GM15510 (cell line): Measurements from ENCODE around the gene ARL14EP.

Experiments used
- POLR2A ChIP-seq: IDR thresholded peaks from 3 replicates; pipeline ENCODE4 v1.6.1; 2011; ENCODE audit warnings: borderline replicate concordance; ENCODE audit not compliant: insufficient read length; ENCODE audit errors: extremely low read depth

Gene ARL14EP

DNA sequence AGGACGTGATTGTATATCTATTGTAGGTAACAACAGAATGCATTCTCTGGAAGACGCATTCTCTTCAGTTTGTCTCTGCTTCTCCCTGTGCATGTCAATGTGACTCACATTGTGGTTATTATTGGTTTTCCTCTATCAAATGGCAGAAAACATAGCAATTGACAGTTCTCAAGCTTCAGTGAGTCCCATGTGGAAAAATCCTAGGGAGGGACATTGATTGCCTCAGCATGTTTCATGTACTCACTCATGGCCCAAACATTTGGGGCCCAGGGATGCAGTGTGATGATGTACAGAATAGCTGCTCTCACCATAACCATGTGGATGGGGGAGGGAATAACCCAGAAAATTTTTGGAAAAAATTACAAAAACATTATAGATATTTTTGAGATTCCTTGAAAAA, 9.3 kb upstream of the ARL14EP start:
- no peak for TF ChIP-seq POLR2A

DNA sequence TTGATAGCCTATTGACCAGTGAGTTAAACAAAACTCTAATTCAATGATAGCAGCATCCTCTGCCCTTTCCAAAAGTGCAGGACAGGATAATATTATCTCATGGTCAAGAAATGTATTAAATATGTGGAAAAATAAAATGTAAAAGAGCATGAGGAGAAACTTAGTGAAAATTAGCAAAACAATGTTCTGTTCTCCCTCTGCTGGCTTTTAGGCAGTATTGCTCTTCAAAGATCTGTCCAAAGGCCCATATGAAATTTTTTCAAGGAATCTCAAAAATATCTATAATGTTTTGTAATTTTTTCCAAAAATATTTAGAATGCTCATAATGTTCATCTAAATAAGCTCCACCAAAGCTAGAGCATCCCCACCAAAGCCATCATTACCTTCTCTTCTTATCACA, 8.3 kb upstream of the ARL14EP start:
- TF ChIP-seq POLR2A, result no peak

DNA sequence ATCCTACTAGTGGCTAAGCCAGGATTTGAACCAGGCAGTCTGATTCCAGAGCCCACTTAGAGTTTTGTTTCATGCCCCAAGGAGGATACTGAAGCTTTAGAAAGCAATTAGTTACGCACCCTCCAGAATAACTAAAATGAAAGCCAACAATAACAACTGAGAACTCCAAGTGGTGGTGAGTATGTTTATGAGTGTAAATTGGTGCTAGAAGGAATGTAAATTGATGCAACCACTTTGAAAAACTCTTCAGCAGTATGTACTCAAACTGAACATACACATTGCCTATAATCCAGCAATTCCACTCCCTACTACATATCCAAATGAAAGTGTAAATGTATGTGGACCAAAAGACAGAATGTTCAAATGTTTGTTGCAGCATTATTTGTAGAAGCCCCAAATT, 6.7 kb upstream of the ARL14EP start:
- TF ChIP-seq POLR2A, result no peak

DNA sequence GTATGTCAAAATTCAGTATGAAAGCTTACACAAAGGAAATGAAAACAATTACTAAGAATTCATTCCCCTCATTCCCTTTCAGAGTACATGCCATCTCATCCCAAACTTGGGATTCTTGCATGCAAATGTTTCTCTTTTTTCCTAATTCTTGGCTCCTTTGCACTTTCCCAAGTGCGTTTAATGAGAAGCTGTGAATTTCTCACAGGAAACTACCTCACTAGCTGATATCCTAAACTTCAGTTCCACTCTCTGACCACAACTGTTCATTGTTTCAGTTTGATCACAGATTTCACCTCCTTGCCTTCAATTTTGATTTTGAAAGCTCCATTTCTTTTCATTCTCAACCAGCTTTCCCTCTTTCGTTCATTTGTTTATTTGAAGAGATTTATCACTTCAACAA, 5.9 kb upstream of the ARL14EP start:
- no peak for TF ChIP-seq POLR2A

DNA sequence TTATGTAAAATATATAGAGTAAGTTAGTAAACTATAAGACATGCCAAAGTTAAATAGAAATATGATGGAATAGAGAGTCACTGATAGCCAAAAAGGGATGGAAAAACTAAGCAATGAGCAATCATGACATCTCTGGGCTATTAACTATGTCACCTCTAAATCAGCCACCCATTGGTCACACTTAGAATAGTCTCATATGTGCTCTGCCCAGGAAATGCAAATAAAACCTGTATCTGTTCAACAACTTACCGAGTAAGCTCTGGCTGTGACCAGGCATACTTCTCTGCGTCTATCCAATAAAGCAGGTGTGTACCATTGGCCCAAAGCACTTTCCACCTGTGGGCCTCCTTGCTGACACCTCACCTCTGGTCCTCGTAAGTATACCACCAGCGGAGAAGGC, 1.6 kb upstream of the ARL14EP start:
- TF ChIP-seq POLR2A, result no peak

DNA sequence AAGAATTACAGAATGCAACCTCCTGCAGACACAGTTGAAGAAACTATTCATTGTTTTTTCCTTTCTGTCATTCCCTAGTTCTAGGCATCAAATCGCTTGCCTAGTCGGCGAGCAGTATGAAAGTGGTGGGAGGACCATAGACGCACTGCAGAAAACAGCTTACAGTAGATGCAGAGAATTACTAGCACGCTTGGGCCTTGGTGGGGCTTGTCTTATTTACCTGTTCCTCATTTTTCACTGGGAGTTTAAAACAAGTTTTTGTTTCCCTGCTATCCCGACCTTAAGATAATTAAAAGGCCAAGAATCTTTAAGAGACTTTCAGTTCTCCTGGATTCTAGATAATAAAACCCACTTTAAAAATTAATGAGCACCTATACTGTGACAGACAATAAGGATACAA, 713 bp upstream of the ARL14EP start:
- TF ChIP-seq POLR2A, result no peak

DNA sequence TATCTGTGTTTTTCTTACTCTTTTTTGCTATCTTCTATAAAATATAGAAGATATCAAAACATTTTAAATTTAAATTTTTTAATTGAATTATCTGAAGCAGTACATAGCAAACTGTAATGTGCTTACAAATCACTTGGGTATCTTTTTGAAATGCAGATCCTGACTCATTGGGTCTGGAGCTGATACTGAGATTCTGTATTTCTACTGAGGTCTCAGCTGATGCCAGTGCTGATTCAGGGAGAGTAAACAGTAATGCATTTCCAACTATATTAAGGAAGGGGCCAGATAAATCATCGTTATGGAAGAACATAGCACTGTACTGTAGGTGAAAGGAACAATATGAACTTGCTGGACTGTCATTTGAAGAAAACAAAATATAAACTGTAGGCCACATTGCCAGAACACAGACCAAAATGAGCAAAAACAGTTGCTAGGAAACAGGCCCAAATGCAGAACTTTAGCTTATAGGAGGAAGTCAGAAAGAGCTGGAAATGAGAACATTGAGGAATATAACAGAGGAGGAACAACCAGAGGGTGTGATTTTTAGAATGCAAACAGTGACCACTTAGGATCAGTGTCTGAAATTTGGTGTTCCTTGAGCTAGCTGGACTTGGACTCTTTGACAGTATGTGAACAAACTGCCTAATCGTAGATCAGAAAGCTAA, 3.3 kb downstream of the ARL14EP start:
- no peak for TF ChIP-seq POLR2A

DNA sequence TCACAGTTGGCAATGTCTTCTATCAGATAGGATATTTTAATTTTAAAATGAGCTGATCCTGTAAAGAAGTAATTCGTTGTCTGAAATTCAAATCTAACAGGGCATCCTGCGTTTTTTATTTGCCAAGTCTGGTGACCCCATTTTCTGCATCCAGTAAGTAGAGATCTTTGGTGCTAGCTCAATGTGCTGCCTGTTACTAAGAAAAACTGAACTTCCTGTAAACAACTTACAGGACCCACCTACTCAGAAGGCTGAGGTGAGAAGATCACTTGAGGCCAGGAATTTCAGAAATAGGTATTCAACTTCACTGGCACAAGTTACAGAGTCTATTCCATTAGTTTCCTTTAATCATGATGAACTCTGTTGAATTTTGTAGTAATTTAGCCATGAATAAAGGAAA, 4.0 kb downstream of the ARL14EP start:
- TF ChIP-seq POLR2A, result no peak

DNA sequence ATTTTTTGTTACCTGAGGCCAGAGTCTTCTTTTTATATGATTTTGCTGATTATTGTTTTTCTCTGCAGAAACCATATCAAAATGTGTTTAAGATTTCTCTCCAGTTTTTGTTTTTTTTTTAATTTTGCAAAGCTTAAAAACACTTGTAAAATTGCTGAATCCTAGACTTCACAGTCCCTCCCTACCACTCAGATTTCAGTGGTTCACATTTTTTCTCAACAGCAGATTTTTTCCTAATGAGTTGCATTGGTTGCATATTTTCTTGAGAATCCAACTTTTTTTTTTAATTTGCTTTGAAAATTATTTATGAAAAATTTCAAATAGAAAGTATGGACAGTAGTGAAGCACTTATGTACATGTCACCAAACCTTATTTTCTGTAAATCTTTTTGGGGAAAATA, 5.8 kb downstream of the ARL14EP start:
- TF ChIP-seq POLR2A, result no peak

DNA sequence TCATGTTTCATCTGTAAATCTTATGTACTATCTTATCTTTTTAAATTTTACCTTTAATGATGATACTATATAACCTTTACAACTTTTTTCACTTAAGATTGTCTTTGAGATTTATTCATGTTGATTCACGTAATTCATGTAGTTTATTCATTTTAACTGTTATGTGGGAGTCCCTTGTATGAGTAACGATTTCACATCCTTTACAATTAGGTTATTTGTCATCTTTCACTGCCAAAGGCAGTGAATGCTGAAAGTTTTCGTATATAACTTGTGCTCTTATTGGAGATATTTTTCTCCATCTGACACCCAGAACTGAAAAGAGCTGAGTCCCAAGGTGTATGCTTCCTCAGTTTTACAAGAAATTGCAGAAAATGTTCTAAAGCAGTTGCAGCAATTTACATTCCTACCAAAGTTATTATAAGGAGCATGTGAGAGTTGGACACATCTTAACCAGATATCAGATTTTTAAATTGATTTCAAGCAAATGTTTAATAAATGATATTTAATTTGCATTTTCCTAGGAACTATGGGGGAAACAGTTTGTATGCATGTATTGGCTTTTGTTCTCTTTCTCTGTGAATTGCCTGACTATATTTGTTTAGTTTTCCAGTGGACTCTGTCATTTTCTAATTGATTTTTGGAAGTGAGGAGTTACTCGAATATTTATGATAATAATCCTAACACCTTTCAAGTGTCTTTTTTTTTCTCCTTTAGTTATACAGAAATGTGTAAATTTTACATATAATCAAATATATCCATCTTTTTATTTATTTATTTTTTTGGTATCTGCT, 6.4 kb downstream of the ARL14EP start:
- TF ChIP-seq POLR2A, result no peak

DNA sequence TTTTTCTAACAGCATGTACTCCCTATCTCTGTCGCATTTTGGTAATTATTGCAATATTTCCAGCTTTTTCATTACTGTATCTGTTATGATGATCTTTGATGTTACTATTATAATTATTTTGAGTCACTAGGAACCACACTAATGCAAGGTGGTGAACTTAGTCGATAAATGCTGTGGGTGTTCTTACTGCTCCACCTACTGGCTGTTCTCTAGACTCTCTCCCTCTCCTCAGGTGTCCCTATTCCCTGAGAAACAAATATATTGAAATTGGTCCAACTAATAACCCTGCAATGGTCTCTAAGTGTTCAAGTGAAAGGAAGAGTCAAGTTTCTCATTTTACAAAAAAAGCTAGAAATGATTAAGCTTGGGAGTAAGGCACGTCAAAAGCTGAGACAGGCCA, 10.5 kb downstream of the ARL14EP start:
- no peak for TF ChIP-seq POLR2A

DNA sequence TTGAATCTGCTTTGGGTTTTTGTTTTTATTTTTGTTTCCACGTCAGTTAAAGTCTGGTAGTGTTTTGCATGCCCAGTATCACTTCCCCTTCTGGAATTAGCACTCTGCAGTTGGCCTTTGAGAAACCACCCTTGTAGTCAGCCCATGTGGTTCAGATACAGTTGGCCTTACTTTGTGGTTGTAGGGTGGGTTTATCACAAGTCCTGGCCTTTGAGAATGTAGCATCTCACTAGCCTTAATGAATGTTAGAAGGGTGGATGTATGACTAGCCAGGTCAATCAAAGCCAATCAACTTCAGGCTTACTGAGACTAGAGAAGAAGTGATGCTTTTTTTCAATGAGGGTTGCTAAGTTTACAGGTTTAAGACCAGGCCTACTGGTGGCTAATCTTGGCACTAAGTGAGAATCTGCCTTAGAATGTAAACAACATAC, 19.8 kb downstream of the ARL14EP start:
- TF ChIP-seq POLR2A, result no peak

DNA sequence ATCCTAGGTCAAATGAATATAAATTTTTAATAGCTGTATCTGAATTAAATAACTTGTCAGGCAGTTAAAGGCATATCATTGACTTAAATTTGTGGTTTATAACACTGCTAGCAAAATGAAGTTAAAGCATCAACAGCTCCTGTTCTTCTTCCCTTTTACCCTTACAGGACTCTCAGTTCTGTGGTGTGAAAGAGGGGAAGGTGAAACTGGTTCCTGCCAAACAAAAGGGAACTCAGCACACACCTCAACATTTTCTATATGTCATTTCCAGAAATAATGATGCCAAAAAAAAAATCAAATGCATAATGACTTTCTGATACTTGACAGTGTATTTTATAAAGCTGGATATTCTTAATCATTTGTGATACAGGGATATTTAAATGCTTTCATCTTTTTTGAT, 21.2 kb downstream of the ARL14EP start:
- no peak for TF ChIP-seq POLR2A

DNA sequence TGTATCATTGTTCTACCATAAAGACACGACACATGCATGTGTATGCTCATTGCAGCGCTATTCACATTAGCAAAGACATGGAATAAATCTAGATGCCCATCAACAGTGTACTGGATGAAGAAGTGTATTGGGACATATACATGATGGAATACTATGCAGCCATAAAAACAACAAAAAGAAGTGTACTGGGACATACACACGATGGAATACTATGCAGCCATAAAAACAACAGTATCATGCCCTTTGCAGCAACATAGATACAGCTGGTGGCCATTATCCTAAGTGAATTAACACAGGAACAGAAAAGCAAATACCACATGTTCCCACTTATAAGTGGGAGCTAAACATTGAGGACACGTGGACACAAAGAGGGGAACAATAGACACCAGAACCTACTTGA, 22.7 kb downstream of the ARL14EP start:
- no peak for TF ChIP-seq POLR2A

DNA sequence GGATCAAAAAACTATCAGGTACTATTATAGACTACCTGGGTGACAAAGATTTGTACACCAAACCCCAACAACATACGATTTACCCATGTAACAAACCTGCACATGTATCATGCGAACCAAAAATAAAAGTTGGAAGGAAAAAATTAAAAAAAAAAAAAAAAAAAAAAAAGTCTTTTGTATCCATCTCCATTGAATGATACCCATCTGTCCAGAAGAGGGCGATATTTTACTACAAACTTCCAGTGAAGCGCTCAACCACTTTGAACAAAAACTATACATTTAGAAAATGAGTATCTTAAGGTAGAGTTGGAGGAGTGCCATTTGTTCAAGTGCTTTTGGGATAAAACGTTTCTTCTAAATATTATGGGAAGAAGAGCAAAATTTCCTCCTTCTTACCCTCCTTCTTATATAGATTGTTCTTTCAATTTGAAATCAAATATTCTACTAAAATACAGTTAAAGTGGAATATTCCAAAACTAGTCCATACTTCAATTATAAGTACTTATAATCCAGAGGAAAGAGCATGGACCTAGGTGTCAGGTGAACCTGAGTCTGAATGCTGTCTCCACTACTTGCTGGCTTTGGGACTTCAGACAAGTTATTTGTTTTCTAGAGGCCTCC, 23.3 kb downstream of the ARL14EP start:
- no peak for TF ChIP-seq POLR2A

DNA sequence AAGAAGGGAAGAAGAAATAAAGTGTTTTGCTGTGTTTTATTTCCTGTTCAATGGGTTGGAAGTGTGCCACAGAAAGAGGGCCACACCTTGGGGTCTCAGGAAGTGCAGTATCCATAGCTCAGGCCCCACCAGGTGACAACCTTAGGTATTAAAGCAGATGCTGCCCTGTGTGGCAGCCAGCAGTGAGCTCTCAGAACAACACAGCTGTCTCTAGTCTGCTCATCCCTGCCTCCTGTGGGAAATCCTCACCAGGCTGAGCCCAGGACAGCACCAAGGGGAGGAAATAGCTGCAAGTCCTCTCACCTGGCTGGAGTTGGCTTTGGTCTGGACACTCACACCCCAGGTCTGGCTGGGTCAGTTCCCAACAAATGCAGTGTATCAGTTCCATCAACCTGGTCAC, 25.1 kb downstream of the ARL14EP start:
- no peak for TF ChIP-seq POLR2A
